ACC112 (cell line): ENCODE measurements around the gene IRF1.

Experiments used
- H2AFZ ChIP-seq: fragments of 200-600 bp; sonication (generic); one replicate; pipeline ENCODE4 v1.6.0; 2017; ENCODE audit warnings: antibody characterized with exemption, low read length; ENCODE audit not compliant: unreplicated experiment
- H3K27ac ChIP-seq: fragments of 200-600 bp; sonication (generic); 2 replicates; pipeline ENCODE4 v1.5.1; 2014; ENCODE audit warnings: low read depth, mild to moderate bottlenecking, antibody characterized with exemption, low read length, moderate library complexity
- H3K27me3 ChIP-seq: fragments of 200-600 bp; sonication (generic); 2 replicates; pipeline ENCODE4 v1.6.1; 2014; ENCODE audit warnings: mild to moderate bottlenecking, antibody characterized with exemption, low read length, moderate library complexity, mixed read lengths; ENCODE audit not compliant: insufficient read depth
- H3K36me3 ChIP-seq: fragments of 200-600 bp; sonication (generic); 2 replicates; pipeline ENCODE4 v1.6.1; 2016; ENCODE audit warnings: mild to moderate bottlenecking, antibody characterized with exemption, low read length, moderate library complexity, mixed read lengths; ENCODE audit not compliant: insufficient read depth
- H3K4me1 ChIP-seq: fragments of 200-600 bp; sonication (generic); one replicate; pipeline ENCODE4 v1.6.1; 2016; ENCODE audit warnings: low read length, mixed read lengths; ENCODE audit not compliant: insufficient read depth, unreplicated experiment, control insufficient read depth
- H3K4me3 ChIP-seq: fragments of 200-600 bp; sonication (generic); 2 replicates; pipeline ENCODE4 v1.5.1; 2014; ENCODE audit warnings: mild to moderate bottlenecking, low read depth, low read length
- H3K79me2 ChIP-seq: fragments of 200-600 bp; sonication (generic); one replicate; pipeline ENCODE4 v1.6.0; 2016; ENCODE audit warnings: low read length; ENCODE audit not compliant: control insufficient read depth, unreplicated experiment, insufficient read depth

The IRF1 gene

GRCh38 chr5:132472431-132472830, 18.1 kb downstream of the IRF1 start:
- Histone ChIP-seq H3K27ac (no peak overlapping the region), H3K36me3 (no peaks in the 10 kb centered on the region; the same call in 1 of the 2 replicates), H3K27me3 (no peaks in the 10 kb centered on the region), H3K4me1 (peaks cover 34% of the 10 kb centered on the region), H3K79me2 (no peaks in the 10 kb centered on the region), H2AFZ (no peak overlapping the region), H3K4me3 (no peak overlapping the region)

DNA sequence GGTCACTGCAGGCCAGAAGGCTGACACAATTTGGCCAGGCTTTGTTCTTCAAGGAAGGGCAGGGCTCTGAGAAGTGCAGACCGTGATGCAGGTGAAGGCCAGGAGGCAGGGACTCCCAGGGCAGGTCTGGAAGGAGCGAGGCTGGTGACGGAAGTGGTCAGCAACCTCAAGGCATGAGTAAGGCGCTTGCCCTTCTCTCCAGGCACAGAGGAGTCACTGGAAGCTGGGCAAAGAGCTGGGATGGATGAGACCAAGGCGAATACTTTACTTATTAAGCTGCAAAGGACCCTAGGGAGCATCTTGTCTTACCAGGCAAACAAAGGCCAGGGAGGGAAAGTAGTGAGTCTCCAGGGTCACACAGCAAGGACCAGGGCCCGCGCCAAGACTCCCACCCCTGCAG, 18.6 kb downstream of the IRF1 start:
- no peaks in the 10 kb centered on the region for H3K79me2 ChIP-seq
- no peak overlapping the region for H3K4me3 ChIP-seq
- no peak overlapping the region for H2AFZ ChIP-seq
- H3K4me1 ChIP-seq: peaks cover 34% of the 10 kb centered on the region
- no peaks in the 10 kb centered on the region for H3K27me3 ChIP-seq
- no peak overlapping the region for H3K27ac ChIP-seq
- H3K36me3 ChIP-seq: no peaks in the 10 kb centered on the region; the same call in 1 of the 2 replicates

DNA sequence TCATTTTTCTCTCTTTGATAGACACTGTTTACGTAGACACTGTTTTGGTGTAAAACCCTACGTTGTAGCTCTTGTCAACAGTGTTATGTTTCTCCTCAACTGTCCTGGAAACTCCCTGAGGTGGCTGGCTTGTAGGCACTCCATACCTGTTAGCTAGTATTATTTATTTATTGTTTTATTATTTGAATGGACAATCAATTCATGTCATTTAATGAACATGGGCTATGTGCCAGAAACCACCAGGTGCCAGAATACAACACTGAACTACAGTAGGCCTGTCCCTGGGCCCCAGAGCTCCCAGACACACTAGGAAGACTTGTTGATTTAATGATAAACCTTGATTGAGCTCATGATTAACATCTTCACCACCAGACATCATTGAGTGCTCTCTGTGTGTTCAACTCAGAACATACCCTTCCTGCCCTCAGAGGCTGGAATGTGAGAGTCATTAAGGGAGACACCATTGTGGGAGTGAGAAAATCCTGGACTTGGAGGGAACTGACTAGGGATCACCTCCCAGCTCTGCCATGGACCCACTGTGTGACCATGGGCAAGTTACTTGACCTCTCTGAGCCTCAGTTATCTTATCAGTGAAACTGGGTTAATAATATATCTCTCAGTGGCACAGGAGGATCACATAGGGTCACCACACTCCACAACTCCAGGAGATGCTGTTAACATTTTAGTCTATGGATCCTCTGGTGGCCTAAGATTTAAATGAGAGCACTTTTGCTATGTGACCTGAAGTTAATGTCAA, 19.2 kb downstream of the IRF1 start:
- H3K79me2 ChIP-seq: no peaks in the 10 kb centered on the region
- peaks cover 34% of the 10 kb centered on the region for H3K4me1 ChIP-seq
- no peak overlapping the region for H3K4me3 ChIP-seq
- no peaks in the 10 kb centered on the region for H3K27me3 ChIP-seq
- no peak overlapping the region for H3K27ac ChIP-seq
- no peaks in the 10 kb centered on the region; the same call in 1 of the 2 replicates for H3K36me3 ChIP-seq
- no peak overlapping the region for H2AFZ ChIP-seq

DNA sequence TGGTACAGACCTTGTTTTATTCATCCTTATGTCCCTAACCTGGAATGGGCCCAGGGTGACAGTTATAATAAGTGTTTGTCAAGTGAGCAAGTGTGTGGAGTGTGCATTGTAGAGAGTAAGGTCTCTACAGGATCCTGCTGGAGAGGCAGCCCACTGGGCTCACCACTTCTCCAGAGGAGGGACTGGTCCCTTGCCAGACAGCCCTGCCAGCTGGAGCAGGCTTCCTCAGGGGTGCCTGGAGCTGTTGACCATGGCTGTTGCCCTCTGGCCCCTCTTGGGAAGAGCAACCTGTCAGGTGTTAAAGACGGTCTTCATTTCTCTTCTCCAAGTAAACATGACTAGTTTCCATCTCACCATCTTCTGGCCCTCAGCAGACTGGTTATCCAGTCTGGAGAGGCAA, 20.0 kb downstream of the IRF1 start:
- no peak overlapping the region for H2AFZ ChIP-seq
- no peaks in the 10 kb centered on the region; the same call in 1 of the 2 replicates for H3K36me3 ChIP-seq
- no peaks in the 10 kb centered on the region for H3K79me2 ChIP-seq
- H3K27ac ChIP-seq: no peak overlapping the region
- H3K27me3 ChIP-seq: no peaks in the 10 kb centered on the region
- no peak overlapping the region for H3K4me3 ChIP-seq
- peaks cover 33% of the 10 kb centered on the region for H3K4me1 ChIP-seq

DNA sequence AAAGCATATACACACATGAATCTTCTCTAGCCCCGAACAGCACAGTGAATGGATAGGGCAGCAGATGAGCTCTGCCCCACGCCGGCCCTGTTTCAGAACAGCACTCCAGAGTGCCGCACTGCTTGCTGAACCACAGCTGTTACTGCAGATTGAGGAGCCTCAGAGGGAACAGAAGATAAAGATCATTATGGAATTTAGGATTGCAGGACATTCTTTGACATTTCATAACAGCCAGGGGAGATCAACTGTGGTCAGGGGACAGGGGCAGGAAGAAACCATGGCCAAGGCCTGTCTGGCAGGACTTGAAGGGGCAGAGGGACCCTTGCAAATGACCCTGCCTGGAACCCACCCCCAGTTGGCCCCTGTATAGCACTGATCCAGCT, 20.6 kb downstream of the IRF1 start:
- Histone ChIP-seq H3K27me3 (no peaks in the 10 kb centered on the region), H3K4me1 (peaks cover 32% of the 10 kb centered on the region), H3K36me3 (no peaks in the 10 kb centered on the region; the same call in 1 of the 2 replicates), H2AFZ (no peak overlapping the region), H3K79me2 (no peaks in the 10 kb centered on the region), H3K27ac (no peak overlapping the region), H3K4me3 (no peak overlapping the region)

DNA sequence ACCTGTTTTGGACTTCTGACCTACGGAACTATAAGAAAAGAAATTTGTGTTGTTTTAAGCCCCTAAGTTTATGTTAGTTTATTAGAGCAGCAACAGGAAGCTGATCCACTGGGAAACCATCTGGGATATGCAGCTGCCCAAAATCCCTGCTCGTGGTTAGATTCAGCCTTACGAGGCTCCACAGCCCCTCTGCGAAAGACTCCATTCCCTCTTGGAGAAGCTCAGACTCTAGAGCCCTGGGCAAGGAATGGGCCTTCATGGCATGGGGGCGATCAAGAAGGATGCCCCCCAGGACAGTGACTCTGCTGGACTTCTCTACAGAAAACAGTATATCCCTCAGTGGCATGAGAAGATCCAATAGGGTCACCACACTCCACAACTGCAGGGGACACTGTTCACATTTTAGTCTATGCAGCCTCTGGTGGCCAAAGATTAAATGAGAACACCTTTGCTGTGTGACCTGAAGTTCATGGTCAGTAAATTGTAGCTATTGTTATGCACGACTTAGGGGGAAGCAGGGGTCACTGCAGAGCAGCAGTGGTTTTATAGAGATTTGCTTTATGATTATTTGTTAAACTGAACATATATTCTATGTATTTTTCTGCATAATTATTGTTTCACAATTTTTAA, 21.1 kb downstream of the IRF1 start:
- peaks cover 33% of the 10 kb centered on the region for H3K4me1 ChIP-seq
- H2AFZ ChIP-seq: no peak overlapping the region
- no peaks in the 10 kb centered on the region for H3K79me2 ChIP-seq
- H3K4me3 ChIP-seq: no peak overlapping the region
- H3K27ac ChIP-seq: no peak overlapping the region
- no peaks in the 10 kb centered on the region; the same call in 1 of the 2 replicates for H3K36me3 ChIP-seq
- H3K27me3 ChIP-seq: no peaks in the 10 kb centered on the region

DNA sequence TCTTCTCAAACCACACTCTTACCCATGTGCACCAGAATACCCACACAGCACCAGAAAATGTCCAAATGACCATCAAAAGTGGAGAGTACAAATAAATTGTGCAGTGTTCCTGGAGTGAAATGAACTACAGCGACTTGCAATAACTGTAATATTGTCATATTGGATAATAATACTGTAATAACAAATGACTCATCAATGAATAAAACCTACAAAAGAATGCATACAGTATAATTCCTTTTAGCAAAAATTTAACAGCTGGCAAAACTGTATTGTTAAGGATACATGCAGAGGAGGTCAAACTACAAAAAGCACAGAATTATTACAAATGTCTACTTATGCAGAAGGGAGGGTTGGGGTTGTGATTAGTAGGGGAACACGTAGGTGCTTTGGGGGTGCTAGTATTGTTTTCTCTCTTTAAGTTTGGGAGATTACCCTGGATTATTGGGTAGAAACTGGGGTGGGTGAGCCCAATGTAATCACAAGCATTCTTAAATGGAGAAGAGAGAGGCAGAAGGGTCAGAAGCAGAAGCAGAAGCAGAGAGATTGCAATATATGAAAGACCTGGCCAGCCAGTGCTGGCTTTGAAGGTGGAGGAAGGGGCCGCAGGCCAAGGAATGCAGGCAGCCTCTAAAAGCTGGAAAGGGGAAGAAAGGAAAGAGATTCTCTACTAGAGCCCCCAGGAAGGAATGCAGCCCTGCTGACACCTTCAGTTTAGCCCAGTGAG, 21.8 kb downstream of the IRF1 start:
- Histone ChIP-seq H3K27me3 (no peaks in the 10 kb centered on the region), H3K4me1 (peaks cover 40% of the 10 kb centered on the region), H3K27ac (no peak overlapping the region)

GRCh38 chr5:132467287-132467984, 23.1 kb downstream of the IRF1 start:
- no peaks in the 10 kb centered on the region for H3K79me2 ChIP-seq
- H2AFZ ChIP-seq: no peak overlapping the region
- H3K4me1 ChIP-seq: peaks cover 44% of the 10 kb centered on the region
- H3K36me3 ChIP-seq: no peaks in the 10 kb centered on the region; the same call in 1 of the 2 replicates
- H3K4me3 ChIP-seq: no peak overlapping the region
- no peaks in the 10 kb centered on the region for H3K27me3 ChIP-seq
- H3K27ac ChIP-seq: no peak overlapping the region

More for the DNA sequence above, 21.8 kb downstream of the IRF1 start:
- H3K4me3 ChIP-seq: no peak overlapping the region
- no peak overlapping the region for H2AFZ ChIP-seq
- H3K36me3 ChIP-seq: no peaks in the 10 kb centered on the region; the same call in 1 of the 2 replicates
- no peaks in the 10 kb centered on the region for H3K79me2 ChIP-seq

GRCh38 chr5:132466433-132467286, 23.9 kb downstream of the IRF1 start:
- H3K4me3 ChIP-seq: no peak overlapping the region
- no peak overlapping the region for H2AFZ ChIP-seq
- H3K4me1 ChIP-seq: peaks cover 44% of the 10 kb centered on the region
- no peaks in the 10 kb centered on the region for H3K27me3 ChIP-seq
- no peak overlapping the region for H3K27ac ChIP-seq
- H3K36me3 ChIP-seq: no peaks in the 10 kb centered on the region; the same call in 1 of the 2 replicates
- no peaks in the 10 kb centered on the region for H3K79me2 ChIP-seq
